Daoy (cell line): ENCODE measurements around the gene ETHE1. TPM values are rescaled to one million over a fixed set of nuclear protein-coding genes. Genes with fewer than 3 reads are reported as not detected.
"Not testable (repeated sequence)": the region's sequence is repeated elsewhere in the genome, so short reads cannot be mapped to it uniquely, and the experiment has no call there.

ENCODE experiments used
- DNase-seq: peaks from one replicate; pipeline ENCODE4 v3.0.0-alpha.2; 2015; ENCODE audit warnings: low read depth
- total RNA-seq: library from RNA; depleted of rRNA; stranded (reverse); fragments of >200 nt; shearing (Covaris generic); gene quantifications from 2 replicates; pipeline ENCODE4 v1.2.3, GENCODE V29; 2014

ETHE1 gene
- total RNA-seq, 1 experiment from 2014 or later, result 29.7 TPM

GRCh38 chr19:43552198-43552450 lies 25.1 kb upstream of the ETHE1 start:
- no peak for DNase-seq

DNA sequence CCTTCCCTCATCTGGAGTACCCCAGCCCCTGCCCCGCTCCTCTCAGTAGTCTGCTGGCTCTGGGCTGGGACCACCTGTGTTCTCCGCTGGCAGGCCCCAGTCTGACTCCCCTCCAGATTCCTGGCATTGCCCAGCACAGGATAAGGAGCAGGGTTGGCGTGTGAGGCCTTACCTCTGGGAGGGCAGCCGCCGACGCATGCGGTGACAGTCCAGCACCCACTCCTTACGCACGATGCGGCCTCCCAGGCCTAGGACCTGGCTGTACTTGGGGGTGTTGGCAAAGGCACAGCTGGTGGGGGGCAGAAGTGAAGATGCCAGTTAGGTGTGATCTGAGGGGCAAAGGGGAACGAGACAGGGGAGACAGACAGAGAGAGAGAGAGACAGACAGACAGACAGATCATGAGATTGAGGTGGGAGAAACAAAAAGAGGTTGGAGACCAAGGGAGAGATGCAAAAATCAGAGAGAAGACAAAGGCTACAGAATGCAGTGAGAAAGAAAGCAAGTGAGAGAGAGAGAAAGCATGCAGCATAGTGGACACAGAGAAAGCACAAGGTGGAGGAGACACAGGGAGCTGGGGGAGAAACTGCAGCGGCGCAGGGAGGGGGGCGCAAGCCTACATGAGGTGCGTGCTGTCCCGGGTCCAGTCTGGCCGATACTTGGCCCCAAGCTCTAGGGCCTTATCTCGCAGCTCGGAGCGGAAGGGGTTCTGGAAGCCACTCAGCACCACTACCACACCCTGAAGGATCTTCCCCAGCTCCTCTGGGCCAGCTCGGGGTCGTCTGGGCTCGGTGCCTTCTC lies 24.6 kb upstream of the ETHE1 start:
- DNase-seq, result no peak

DNA sequence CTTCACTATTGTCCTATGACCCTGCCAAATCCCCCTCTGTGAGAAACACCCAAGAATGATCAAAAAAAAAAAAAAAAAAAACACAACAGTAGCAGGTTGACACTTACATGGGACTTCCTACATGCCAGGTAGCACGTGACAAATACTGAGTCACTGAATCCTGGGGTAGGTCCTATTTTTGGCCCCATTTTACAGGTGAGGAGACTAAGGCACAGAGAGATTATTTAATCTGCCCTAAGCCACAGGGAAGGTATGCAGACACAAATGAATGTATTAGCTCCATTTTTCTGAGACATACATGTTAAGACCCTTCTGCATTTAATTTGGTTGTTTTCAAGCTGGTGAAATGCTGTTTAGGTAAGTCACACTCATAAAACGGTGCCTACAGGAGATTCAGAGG lies 21.7 kb upstream of the ETHE1 start:
- no peak for DNase-seq

DNA sequence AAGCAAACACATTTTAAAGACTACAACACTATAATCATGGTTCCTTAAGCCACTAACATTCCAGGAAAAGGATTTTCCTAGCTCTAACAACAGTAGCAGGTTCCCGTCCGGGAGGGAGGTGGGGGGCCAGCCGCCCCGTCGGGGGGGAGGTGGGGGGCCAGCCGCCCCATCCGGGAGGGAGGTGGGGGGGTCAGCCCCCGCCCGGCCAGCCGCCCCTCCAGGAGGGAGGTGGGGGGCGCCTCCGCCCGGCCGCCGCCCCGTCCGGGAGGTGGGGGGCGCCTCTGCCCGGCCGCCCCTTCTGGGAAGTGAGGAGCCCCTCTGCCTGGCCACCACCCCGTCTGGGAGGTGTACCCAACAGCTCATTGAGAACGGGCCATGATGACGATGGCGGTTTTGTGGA lies 20.9 kb upstream of the ETHE1 start:
- not testable (repeated sequence) for DNase-seq

- DNase-seq, result no peak
These were observed 19.6 kb upstream of the ETHE1 start for GRCh38 chr19:43546581-43546980.

DNA sequence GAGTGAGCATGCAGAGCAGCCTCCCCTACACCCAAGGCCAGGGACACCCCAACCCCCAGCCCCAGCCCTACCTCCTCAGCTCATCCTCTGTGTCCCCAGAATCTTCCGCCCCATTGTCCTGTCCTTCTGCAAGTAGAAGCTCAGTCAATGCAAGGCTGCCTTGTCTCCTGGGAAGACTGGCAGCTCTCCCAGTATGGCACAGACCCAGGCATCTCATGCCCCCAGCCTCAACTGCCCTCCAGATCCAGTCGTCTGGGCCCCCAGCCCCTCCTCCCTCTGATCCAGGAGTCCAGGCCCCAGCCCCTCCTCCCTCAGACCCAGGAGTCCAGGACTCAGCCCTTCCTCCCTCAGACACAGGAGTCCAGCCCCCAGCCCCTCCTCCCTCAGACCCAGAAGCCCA lies 19.0 kb upstream of the ETHE1 start:
- no peak for DNase-seq

DNA sequence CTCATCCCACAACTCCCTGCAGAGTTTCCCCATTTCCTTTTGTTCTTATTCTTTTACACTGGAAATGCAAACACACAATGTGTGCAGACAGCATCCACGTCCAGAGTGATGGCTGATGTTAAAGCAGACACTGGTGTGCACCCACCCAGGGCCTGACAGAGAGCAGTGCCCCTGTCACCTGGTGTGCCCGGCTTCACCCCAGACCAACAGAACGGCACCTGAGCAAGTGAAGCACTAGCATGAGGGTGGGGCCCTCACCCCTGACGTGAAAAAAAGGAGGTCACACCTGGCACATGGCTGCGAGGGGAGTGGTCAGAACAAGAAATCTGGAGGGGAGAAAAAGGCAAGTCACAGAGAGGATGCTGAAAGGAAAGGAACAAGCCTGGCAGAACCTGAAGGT lies 18.3 kb upstream of the ETHE1 start:
- DNase-seq, result no peak

DNA sequence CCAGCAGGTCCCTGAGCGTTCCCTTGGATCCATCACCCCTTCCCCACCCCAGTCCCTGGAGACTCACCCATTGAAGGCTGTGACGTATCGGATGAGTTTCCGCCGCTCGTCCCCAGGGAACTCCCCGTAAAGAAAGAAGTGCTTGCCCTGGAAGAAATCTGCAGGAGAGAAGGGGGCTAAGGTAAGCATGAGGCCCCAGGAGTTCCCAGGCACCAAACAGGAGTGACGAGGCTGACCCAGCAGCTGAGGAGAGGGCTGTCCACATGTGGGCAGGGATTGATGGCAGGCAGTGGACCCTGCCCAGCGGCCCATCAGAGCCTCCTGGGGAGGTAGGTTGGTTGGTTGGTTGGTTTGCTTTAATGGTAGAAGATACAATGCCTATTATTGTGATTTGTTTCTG lies 17.1 kb upstream of the ETHE1 start:
- DNase-seq, result no peak

- DNase-seq, result no peak
These were observed 15.1 kb upstream of the ETHE1 start for GRCh38 chr19:43541920-43542650.

DNA sequence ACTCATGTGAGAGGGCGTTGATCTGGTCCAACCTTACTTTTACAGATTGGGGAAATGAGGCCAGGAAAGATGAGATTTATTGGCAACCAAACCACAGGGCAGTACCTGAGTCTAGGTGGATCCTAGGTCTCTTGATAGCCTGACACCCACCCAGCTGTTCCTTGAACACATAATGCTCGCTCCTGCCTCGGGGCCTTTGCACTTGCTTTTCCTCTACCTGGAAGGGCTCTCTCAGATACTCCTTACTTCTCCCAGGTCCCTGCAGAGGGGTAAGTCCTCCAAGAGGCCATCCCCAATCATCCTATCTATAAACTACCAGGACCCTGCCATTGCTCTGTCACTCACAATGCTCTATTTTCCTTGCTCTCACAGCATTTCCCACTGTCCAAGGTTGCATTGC lies 13.4 kb upstream of the ETHE1 start:
- no peak for DNase-seq

GRCh38 chr19:43538922-43539321 lies 11.9 kb upstream of the ETHE1 start:
- DNase-seq, result no peak

- DNase-seq, result peak; percentile 47
These were observed 8.1 kb upstream of the ETHE1 start for GRCh38 chr19:43534816-43535761.

- DNase-seq, result no peak
These were observed 7.4 kb upstream of the ETHE1 start for GRCh38 chr19:43534305-43534815.

DNA sequence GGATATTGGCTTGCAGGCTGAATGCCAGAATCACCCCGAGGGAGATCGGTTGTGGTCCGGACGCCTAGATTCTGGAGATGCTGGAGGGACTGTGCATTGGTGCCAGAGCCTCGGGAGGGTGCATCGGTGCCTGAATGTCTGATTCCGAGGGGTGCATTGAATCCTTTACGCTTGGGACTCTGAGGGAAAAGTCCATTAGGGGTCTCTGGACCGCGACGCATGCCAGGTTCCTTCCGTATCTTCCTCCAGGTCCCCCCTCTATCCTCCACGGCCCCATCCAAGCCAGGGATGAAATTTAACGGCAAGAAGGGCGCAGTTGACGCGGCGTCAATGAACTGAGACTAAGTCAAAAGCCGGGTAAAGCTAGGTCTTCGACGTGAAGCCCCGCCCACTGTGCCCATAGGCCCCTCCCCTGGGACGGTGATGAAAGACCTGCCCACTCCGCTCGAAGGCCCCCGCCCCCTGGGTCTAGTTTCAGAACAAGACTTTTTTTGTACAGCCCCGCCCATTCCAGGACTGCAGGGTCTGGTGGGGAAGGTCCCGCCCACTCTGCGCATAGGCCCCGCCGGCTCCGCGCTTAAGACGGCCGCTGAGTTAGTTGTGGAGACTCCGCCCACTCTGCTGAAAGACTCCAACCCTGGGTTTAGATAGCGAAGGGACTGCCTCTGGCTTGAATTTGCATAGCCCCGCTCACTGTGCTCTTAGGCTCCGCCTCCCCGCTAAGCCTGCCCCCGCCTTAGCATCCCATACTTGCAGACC lies 6.7 kb upstream of the ETHE1 start:
- DNase-seq, result peak; percentile 98

DNA sequence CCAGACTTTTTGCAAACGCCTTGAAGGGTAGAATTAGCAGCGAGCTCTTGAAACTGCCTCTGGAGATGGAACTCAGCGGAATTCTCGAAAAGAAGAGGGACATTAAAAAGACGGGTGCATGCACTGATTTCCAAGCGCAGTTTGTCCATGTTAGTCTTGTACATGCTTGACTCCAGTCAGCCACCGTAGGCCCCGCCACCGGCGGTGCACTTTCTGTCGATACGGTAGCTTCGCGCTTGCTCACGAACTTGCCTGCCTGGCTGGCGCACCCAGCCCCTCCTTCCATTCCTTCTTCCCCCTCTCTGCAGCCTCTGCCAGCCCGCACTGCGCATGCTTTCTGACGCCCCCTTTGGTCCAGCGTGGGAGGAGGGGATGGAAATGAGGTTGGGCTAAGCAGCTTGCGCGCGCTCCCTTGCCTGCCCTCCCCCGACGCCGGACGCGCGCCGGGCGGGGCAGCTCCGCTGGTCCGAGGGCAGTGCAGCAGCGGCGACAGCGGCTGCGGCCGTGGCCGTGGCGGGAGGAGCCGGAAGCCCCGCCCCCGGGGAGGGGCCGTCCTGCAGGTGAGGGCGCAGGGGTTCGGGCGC lies 6.1 kb upstream of the ETHE1 start, which contains the start of gene ZNF575:
Gene ZNF575 (plus strand): TSS at position 227 of the 584 bp plus-strand sequence. CDS start 1,235 bp downstream, outside the sequence.
- DNase-seq, result peak; percentile 95

DNA sequence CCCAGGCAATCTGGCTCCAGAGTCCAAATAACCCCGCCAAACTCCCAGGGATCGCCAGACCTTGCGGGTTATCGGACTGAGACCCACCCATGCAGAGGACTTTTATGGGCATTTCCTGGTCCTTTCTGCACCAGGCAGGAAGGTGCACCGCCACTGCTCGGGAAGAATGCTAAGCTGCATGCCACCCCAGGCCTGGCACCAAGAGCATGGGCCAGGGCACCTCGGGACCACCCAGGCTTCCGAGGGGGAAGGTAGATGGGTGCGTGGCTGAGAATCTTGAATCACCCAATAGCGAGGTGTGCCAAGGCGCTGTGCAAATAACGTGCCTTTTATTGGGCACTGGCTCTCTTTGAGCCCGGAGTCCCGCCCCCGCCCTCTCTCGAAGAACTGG lies 5.6 kb upstream of the ETHE1 start:
- peak; percentile 58 for DNase-seq

- DNase-seq, result peak; percentile 53
These were observed 1.0 kb upstream of the ETHE1 start for GRCh38 chr19:43527860-43528622.

DNA sequence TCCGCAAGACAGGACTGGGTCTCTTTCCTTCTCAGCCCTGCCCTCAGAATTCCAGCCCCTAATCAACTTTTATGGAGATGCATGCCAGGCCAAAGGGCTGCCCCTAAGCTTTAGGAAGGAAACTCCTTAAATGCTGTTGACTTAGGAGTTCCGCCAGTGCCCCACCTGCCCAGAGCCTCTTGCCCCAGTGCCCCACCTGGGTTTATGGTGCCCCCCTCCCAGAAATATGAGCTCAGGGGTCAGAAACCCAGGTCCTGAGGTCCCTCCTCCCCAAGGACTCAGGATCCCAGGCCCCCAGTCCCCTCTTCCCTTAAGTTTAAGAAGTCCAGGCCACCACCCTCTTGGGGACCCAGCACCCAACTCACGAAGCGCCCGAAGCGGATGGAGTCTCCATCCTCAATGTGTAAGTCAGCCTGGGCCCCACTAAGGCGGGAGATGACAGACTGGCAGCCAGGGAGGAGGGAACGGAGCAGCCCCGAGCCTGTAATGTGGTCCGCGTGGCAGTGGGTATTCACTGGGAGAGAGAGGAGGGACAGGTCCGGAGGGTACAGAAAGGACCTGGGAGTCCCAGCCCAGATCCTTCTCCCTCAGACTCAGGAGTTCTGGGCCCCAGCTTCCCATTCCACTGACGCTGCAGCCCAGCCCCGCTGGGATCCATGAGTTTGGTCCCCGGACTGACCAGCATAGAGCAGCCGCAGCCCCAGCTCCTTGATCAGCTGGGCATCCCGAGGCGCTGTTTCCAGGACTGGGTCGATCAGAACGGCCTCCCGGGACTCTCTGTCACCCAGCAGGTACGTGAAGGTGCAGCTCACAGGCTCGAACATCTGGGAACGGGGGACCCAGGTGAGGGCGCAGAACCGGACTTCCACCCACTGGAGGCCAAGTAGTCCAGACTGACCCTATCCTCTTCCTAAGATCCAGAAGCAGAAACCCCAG lies 897 bp downstream of the ETHE1 start:
- no peak for DNase-seq
